Loucy (cell line): ENCODE results near the gene OR51A7.

ENCODE experiments used
- CTCF ChIP-seq: fragments of 200-600 bp; sonication (generic); conservative IDR thresholded peaks from 2 replicates; pipeline ENCODE4 v1.5.1; 2014; ENCODE audit warnings: mild to moderate bottlenecking, antibody characterized with exemption, low read length
- EZH2phosphoT487 ChIP-seq: fragments of 200-600 bp; IDR thresholded peaks from 2 replicates; pipeline ENCODE4 v1.6.1; 2018; ENCODE audit warnings: antibody characterized with exemption, mild to moderate bottlenecking, moderate library complexity, borderline replicate concordance

- TF ChIP-seq CTCF, result no peak
- TF ChIP-seq EZH2phosphoT487, result no peak
These were observed 15.7 kb downstream of the OR51A7 start, which contains the start of gene OR51G2 for GRCh38 chr11:4919250-4919649.
